ENCODE data around the gene TRIM26. TPM values are rescaled to one million over a fixed set of nuclear protein-coding genes. Genes with fewer than 3 reads are reported as not detected.
"Not testable (repeated sequence)": the region's sequence is repeated elsewhere in the genome, so short reads cannot be mapped to it uniquely, and the experiment has no call there.

The TRIM26 gene
- total RNA-seq, 4 donors from 2014 or later, result 22.8 to 30.9 (median 25.1) TPM

- no peaks in the 10 kb centered on the region for H3K9me3 ChIP-seq
- no peaks in the 10 kb centered on the region for H3K4me1 ChIP-seq
- intact Hi-C loops (cut with DNase I; ENCODE audit: low total_unique reads) (no loop called here), in situ Hi-C loops (cut with MboI; ENCODE audit: low sequenced_read_pairs in 4 of 4) (loop anchor here in 1 of 4 donors (25.0 kb wide), 1 partner anchor 331 kb away; the partner anchor contains the start of gene HLA-G)
- no peaks in the 10 kb centered on the region for H3K36me3 ChIP-seq
- TF ChIP-seq CTCF (IDR thresholded peaks at IDR 0.05 in 4 of 5, conservative IDR thresholded peaks at IDR 0.05 in 1 of 5), result no peak
- no peak for TF ChIP-seq POLR2A (IDR thresholded peaks at IDR 0.05)
- DNase-seq (no peak), ATAC-seq (no peak)
- H3K27ac ChIP-seq, result no peak overlapping the region
- H3K27me3 ChIP-seq, result peaks cover 36 to 40% (median 39%) of the 10 kb centered on the region in 3 donors
- no peak overlapping the region for H3K4me3 ChIP-seq
Observed at GRCh38 chr6:30168741-30169140, 44.5 kb downstream of the TRIM26 start.

- in situ Hi-C loops (cut with MboI; ENCODE audit: low sequenced_read_pairs in 4 of 4) (loop anchor here in 1 of 4 donors (25.0 kb wide), 1 partner anchor 330 kb away; the partner anchor contains the start of gene HLA-G), intact Hi-C loops (cut with DNase I; ENCODE audit: low total_unique reads) (no loop called here)
- Histone ChIP-seq H3K4me1 (no peaks in the 10 kb centered on the region), H3K4me3 (no peak overlapping the region), H3K9me3 (no peaks in the 10 kb centered on the region), H3K36me3 (no peaks in the 10 kb centered on the region), H3K27me3 (peaks cover 27 to 30% (median 28%) of the 10 kb centered on the region in 3 donors), H3K27ac (no peak overlapping the region)
- TF ChIP-seq POLR2A (IDR thresholded peaks at IDR 0.05) (no peak), CTCF (IDR thresholded peaks at IDR 0.05 in 4 of 5, conservative IDR thresholded peaks at IDR 0.05 in 1 of 5) (no peak)
- DNase-seq (no peak), ATAC-seq (no peak)
Observed at GRCh38 chr6:30167101-30167500, 46.1 kb downstream of the TRIM26 start.

- intact Hi-C loops (cut with DNase I; ENCODE audit: low total_unique reads); H3K4me3 ChIP-seq; DNase-seq; H3K27ac ChIP-seq; ATAC-seq; H3K36me3 ChIP-seq; H3K9me3 ChIP-seq; H3K4me1 ChIP-seq: not testable (repeated sequence)
- in situ Hi-C loops (cut with MboI; ENCODE audit: low sequenced_read_pairs in 4 of 4), result loop anchor here in 1 of 4 donors (25.0 kb wide), 1 partner anchor 328 kb away; the partner anchor contains the start of gene HLA-G
- H3K27me3 ChIP-seq, result peaks cover 8 to 11% (median 10%) of the 10 kb centered on the region in 3 donors
Observed at GRCh38 chr6:30165238-30165637, 48.0 kb downstream of the TRIM26 start.

- Histone ChIP-seq H3K27ac (no peak overlapping the region), H3K4me3 (no peak overlapping the region), H3K36me3 (no peaks in the 10 kb centered on the region), H3K27me3 (peaks cover 7 to 10% (median 10%) of the 10 kb centered on the region in 3 donors), H3K4me1 (no peaks in the 10 kb centered on the region), H3K9me3 (no peaks in the 10 kb centered on the region)
- TF ChIP-seq POLR2A (IDR thresholded peaks at IDR 0.05), result no peak
- TF ChIP-seq CTCF (IDR thresholded peaks at IDR 0.05 in 4 of 5, conservative IDR thresholded peaks at IDR 0.05 in 1 of 5), result no peak
- intact Hi-C loops (cut with DNase I; ENCODE audit: low total_unique reads) (no loop called here), in situ Hi-C loops (cut with MboI; ENCODE audit: low sequenced_read_pairs in 4 of 4) (loop anchor here in 1 of 4 donors (25.0 kb wide), 1 partner anchor 327 kb away; the partner anchor contains the start of gene HLA-G)
- DNase-seq (no peak), ATAC-seq (no peak)
Observed at GRCh38 chr6:30164714-30165113, 48.5 kb downstream of the TRIM26 start.

GRCh38 chr6:30163918-30164654 is 49.1 kb downstream of the TRIM26 start:
- no peaks in the 10 kb centered on the region for H3K4me1 ChIP-seq
- no peaks in the 10 kb centered on the region for H3K9me3 ChIP-seq
- H3K27me3 ChIP-seq, result peaks cover 7 to 10% (median 10%) of the 10 kb centered on the region in 3 donors
- no peak overlapping the region for H3K27ac ChIP-seq
- intact Hi-C loops (cut with DNase I; ENCODE audit: low total_unique reads), result no loop called here
- TF ChIP-seq CTCF (IDR thresholded peaks at IDR 0.05 in 4 of 5, conservative IDR thresholded peaks at IDR 0.05 in 1 of 5) (no peak), POLR2A (IDR thresholded peaks at IDR 0.05) (no peak)
- no peaks in the 10 kb centered on the region for H3K36me3 ChIP-seq
- H3K4me3 ChIP-seq, result no peak overlapping the region
- no peak for DNase-seq
- no peak for ATAC-seq
- in situ Hi-C loops (cut with MboI; ENCODE audit: low sequenced_read_pairs in 4 of 4), result loop anchor here in 1 of 4 donors (25.0 kb wide), 1 partner anchor 327 kb away; the partner anchor contains the start of gene HLA-G

Measured in gastrocnemius medialis (tissue), 4 donors.